Mucosa of stomach (tissue), 1 donor: Measurements from ENCODE around the gene DCHS1.

Experiments
- H3K27me3 ChIP-seq: one replicate; pipeline ENCODE4 v1.7.0; 2013; ENCODE audit warnings: mild to moderate bottlenecking, low read length; ENCODE audit not compliant: control insufficient read depth, insufficient read depth
- H3K36me3 ChIP-seq: one replicate; pipeline ENCODE4 v1.7.0; 2013; ENCODE audit warnings: low read length; ENCODE audit not compliant: control insufficient read depth, insufficient read depth
- H3K4me1 ChIP-seq: one replicate; pipeline ENCODE4 v1.7.0; 2013; ENCODE audit warnings: mild to moderate bottlenecking, low read length; ENCODE audit not compliant: control insufficient read depth, insufficient read depth
- H3K4me3 ChIP-seq: one replicate; pipeline ENCODE4 v1.7.0; 2013; ENCODE audit warnings: low read length
- H3K9ac ChIP-seq: one replicate; pipeline ENCODE4 v1.7.0; 2013; ENCODE audit warnings: mild to moderate bottlenecking, low read length, moderate library complexity
- H3K9me3 ChIP-seq: one replicate; pipeline ENCODE4 v1.7.0; 2013; ENCODE audit warnings: mild to moderate bottlenecking, low read length, moderate library complexity; ENCODE audit not compliant: control insufficient read depth
- donor health status: Pancreatic carcinoma.

Gene DCHS1

GRCh38 chr11:6682936-6683861 lies 27.6 kb upstream of the DCHS1 start, which contains the start of gene MRPL17:
TSS of gene MRPL17 (minus strand) at chr11:6683340. CDS start at chr11:6683296, 44 bp downstream.
- peak within 1 kb of the TSS; percentile 82 for H3K9ac ChIP-seq
- H3K4me3 ChIP-seq, result peak within 1 kb of the TSS; percentile 97
- no peaks in the 10 kb centered on the region for H3K9me3 ChIP-seq
- H3K36me3 ChIP-seq, result no peaks in the 10 kb centered on the region
- H3K27me3 ChIP-seq, result no peaks in the 10 kb centered on the region
- peaks cover 8% of the 10 kb centered on the region for H3K4me1 ChIP-seq

GRCh38 chr11:6682591-6682935 lies 27.0 kb upstream of the DCHS1 start:
- H3K27me3 ChIP-seq, result no peaks in the 10 kb centered on the region
- peak overlapping the region; percentile 97 for H3K4me3 ChIP-seq
- no peaks in the 10 kb centered on the region for H3K36me3 ChIP-seq
- peak overlapping the region; percentile 82 for H3K9ac ChIP-seq
- peaks cover 8% of the 10 kb centered on the region for H3K4me1 ChIP-seq
- no peaks in the 10 kb centered on the region for H3K9me3 ChIP-seq

- H3K4me3 ChIP-seq, result peak overlapping the region; percentile 97
- no peaks in the 10 kb centered on the region for H3K36me3 ChIP-seq
- peak overlapping the region; percentile 82 for H3K9ac ChIP-seq
- no peaks in the 10 kb centered on the region for H3K9me3 ChIP-seq
- H3K4me1 ChIP-seq, result peaks cover 8% of the 10 kb centered on the region
- no peaks in the 10 kb centered on the region for H3K27me3 ChIP-seq
Observed at GRCh38 chr11:6681949-6682348, 26.3 kb upstream of the DCHS1 start.

- no peak overlapping the region for H3K9ac ChIP-seq
- no peaks in the 10 kb centered on the region for H3K27me3 ChIP-seq
- H3K9me3 ChIP-seq, result no peaks in the 10 kb centered on the region
- H3K4me3 ChIP-seq, result no peak overlapping the region
- H3K36me3 ChIP-seq, result no peaks in the 10 kb centered on the region
- H3K4me1 ChIP-seq, result peaks cover 8% of the 10 kb centered on the region
Observed at GRCh38 chr11:6681505-6681904, 25.9 kb upstream of the DCHS1 start.

GRCh38 chr11:6677018-6677417 lies 21.4 kb upstream of the DCHS1 start:
- no peaks in the 10 kb centered on the region for H3K27me3 ChIP-seq
- H3K9ac ChIP-seq, result no peak overlapping the region
- no peak overlapping the region for H3K4me3 ChIP-seq
- H3K36me3 ChIP-seq, result no peaks in the 10 kb centered on the region
- peaks cover 2% of the 10 kb centered on the region for H3K4me1 ChIP-seq
- no peaks in the 10 kb centered on the region for H3K9me3 ChIP-seq

- H3K4me1 ChIP-seq, result no peaks in the 10 kb centered on the region
- H3K4me3 ChIP-seq, result no peak overlapping the region
- H3K27me3 ChIP-seq, result no peaks in the 10 kb centered on the region
- no peak overlapping the region for H3K9ac ChIP-seq
- H3K9me3 ChIP-seq, result no peaks in the 10 kb centered on the region
- no peaks in the 10 kb centered on the region for H3K36me3 ChIP-seq
Observed at GRCh38 chr11:6674862-6675261, 19.3 kb upstream of the DCHS1 start.

- Histone ChIP-seq H3K27me3 (no peaks in the 10 kb centered on the region), H3K36me3 (no peaks in the 10 kb centered on the region), H3K9ac (no peak overlapping the region), H3K4me3 (no peak overlapping the region), H3K9me3 (no peaks in the 10 kb centered on the region), H3K4me1 (no peaks in the 10 kb centered on the region)
Observed at GRCh38 chr11:6674219-6674597, 18.6 kb upstream of the DCHS1 start.

- Histone ChIP-seq H3K4me1 (no peaks in the 10 kb centered on the region), H3K27me3 (no peaks in the 10 kb centered on the region), H3K36me3 (no peaks in the 10 kb centered on the region), H3K9ac (no peak overlapping the region), H3K9me3 (no peaks in the 10 kb centered on the region), H3K4me3 (no peak overlapping the region)
Observed at GRCh38 chr11:6673523-6674218, 18.1 kb upstream of the DCHS1 start.

GRCh38 chr11:6671991-6672390 lies 16.4 kb upstream of the DCHS1 start:
- Histone ChIP-seq H3K4me3 (no peak overlapping the region), H3K36me3 (no peaks in the 10 kb centered on the region), H3K27me3 (no peaks in the 10 kb centered on the region), H3K4me1 (no peaks in the 10 kb centered on the region), H3K9me3 (no peaks in the 10 kb centered on the region), H3K9ac (no peak overlapping the region)

GRCh38 chr11:6670202-6670830 lies 14.7 kb upstream of the DCHS1 start:
- H3K9ac ChIP-seq, result no peak overlapping the region
- no peaks in the 10 kb centered on the region for H3K9me3 ChIP-seq
- no peaks in the 10 kb centered on the region for H3K4me1 ChIP-seq
- H3K27me3 ChIP-seq, result no peaks in the 10 kb centered on the region
- H3K4me3 ChIP-seq, result no peak overlapping the region
- no peaks in the 10 kb centered on the region for H3K36me3 ChIP-seq

GRCh38 chr11:6667733-6668374 lies 12.2 kb upstream of the DCHS1 start:
- Histone ChIP-seq H3K9me3 (no peaks in the 10 kb centered on the region), H3K36me3 (no peaks in the 10 kb centered on the region), H3K4me3 (no peak overlapping the region), H3K9ac (no peak overlapping the region), H3K27me3 (no peaks in the 10 kb centered on the region), H3K4me1 (no peaks in the 10 kb centered on the region)
